Transverse colon (tissue), 4 donors: ENCODE data around the gene OR2M4.

ENCODE experiments used
- EP300 ChIP-seq: sonication (generic); formaldehyde crosslinking; IDR thresholded peaks from one replicate; pipeline ENCODE4 v1.6.1; 2017; ENCODE audit warnings: antibody characterized with exemption, low read depth
- POLR2A ChIP-seq: fragments of 450-650 bp; IDR thresholded peaks from one replicate; pipeline ENCODE4 v1.6.1; 2016; ENCODE audit warnings: antibody characterized with exemption, mild to moderate bottlenecking, moderate library complexity
- POLR2AphosphoS5 ChIP-seq, 3 donors: sonication (generic); formaldehyde crosslinking; IDR thresholded peaks; one replicate each; pipeline ENCODE4 v1.6.1; 2016; ENCODE audit warnings: antibody characterized with exemption in 3 of 3
- TF ChIP-seq, protein P1 (sequence below), 5 experiments: fragments of 200-600 bp in 3 of 5; fragments of 450-650 bp in 2 of 5; sonication (generic) in 3 of 5; IDR thresholded peaks; 1 replicate in 2 of 5; 2 replicates in 3 of 5; pipeline ENCODE4 v1.5.1; 2016 to 2017; ENCODE audit warnings: antibody characterized with exemption in 5 of 5, inconsistent platforms in 3 of 5, mild to moderate bottlenecking in 2 of 5, moderate library complexity in 1 of 5

GRCh38 chr1:248231117-248231516 is at the start of gene OR2M4:
- TF ChIP-seq, protein P1, sequence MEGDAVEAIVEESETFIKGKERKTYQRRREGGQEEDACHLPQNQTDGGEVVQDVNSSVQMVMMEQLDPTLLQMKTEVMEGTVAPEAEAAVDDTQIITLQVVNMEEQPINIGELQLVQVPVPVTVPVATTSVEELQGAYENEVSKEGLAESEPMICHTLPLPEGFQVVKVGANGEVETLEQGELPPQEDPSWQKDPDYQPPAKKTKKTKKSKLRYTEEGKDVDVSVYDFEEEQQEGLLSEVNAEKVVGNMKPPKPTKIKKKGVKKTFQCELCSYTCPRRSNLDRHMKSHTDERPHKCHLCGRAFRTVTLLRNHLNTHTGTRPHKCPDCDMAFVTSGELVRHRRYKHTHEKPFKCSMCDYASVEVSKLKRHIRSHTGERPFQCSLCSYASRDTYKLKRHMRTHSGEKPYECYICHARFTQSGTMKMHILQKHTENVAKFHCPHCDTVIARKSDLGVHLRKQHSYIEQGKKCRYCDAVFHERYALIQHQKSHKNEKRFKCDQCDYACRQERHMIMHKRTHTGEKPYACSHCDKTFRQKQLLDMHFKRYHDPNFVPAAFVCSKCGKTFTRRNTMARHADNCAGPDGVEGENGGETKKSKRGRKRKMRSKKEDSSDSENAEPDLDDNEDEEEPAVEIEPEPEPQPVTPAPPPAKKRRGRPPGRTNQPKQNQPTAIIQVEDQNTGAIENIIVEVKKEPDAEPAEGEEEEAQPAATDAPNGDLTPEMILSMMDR (IDR thresholded peaks at IDR 0.05) = no peak
- no peak for TF ChIP-seq POLR2AphosphoS5 (IDR thresholded peaks at IDR 0.05)
- TF ChIP-seq POLR2A = no peak
- no peak for TF ChIP-seq EP300
